HepG2 (cell line): Measurements from ENCODE around the gene SRSF3. TPM values are rescaled to one million over a fixed set of nuclear protein-coding genes. Genes with fewer than 3 reads are reported as not detected.

Source experiments
- AHDC1 ChIP-seq: sonication (generic); formaldehyde crosslinking; IDR thresholded peaks from 2 replicates; pipeline ENCODE4 v1.5.1; 2020; ENCODE audit warnings: mild to moderate bottlenecking, missing genetic modification reagents, borderline replicate concordance
- GATAD1 ChIP-seq: IDR thresholded peaks from 2 replicates; pipeline ENCODE4 v1.6.1; 2016; ENCODE audit warnings: missing genetic modification reagents, missing compliant biosample characterization
- HMG20B ChIP-seq: conservative IDR thresholded peaks from 2 replicates; pipeline ENCODE4 v1.6.1; 2016; ENCODE audit warnings: missing genetic modification reagents, missing compliant biosample characterization
- HNF4G ChIP-seq, 2 experiments: sonication (generic) in 1 of 2; formaldehyde crosslinking in 1 of 2; IDR thresholded peaks; 2 replicates each; pipeline versions ENCODE4 v1.4.0 to v1.6.1; 2011 to 2020; ENCODE audit warnings: borderline replicate concordance in 2 of 2, low read depth in 2 of 2, mild to moderate bottlenecking in 2 of 2, low read length in 1 of 2, missing genetic modification reagents in 1 of 2, moderate library complexity in 1 of 2
- KLF11 ChIP-seq: IDR thresholded peaks from 2 replicates; pipeline ENCODE4 v1.6.1; 2016; ENCODE audit warnings: missing compliant biosample characterization
- PAF1 ChIP-seq: IDR thresholded peaks from 2 replicates; pipeline ENCODE4 v1.6.1; 2016; ENCODE audit warnings: missing genetic modification reagents, missing compliant biosample characterization
- RAD51 ChIP-seq: fragments of 450-650 bp; IDR thresholded peaks from 2 replicates; pipeline ENCODE4 v1.6.1; 2016; ENCODE audit warnings: borderline replicate concordance
- SATB2 ChIP-seq: sonication (generic); formaldehyde crosslinking; IDR thresholded peaks from 2 replicates; pipeline ENCODE4 v1.5.0; 2020; ENCODE audit warnings: missing genetic modification reagents
- SIX1 ChIP-seq: sonication (generic); formaldehyde crosslinking; IDR thresholded peaks from 2 replicates; pipeline ENCODE4 v1.4.0; 2020; ENCODE audit warnings: missing genetic modification reagents, borderline replicate concordance
- SNAI1 ChIP-seq: sonication (generic); formaldehyde crosslinking; IDR thresholded peaks from 2 replicates; pipeline ENCODE4 v1.5.0; 2020; ENCODE audit warnings: mild to moderate bottlenecking, missing genetic modification reagents, borderline replicate concordance
- SP5 ChIP-seq: IDR thresholded peaks from 2 replicates; pipeline ENCODE4 v1.6.1; 2016; ENCODE audit warnings: low read depth, borderline replicate concordance
- TMF1 ChIP-seq: sonication (generic); formaldehyde crosslinking; IDR thresholded peaks from 2 replicates; pipeline ENCODE4 v1.8.1; 2022; ENCODE audit warnings: low read depth, missing genetic modification reagents
- ZBTB44 ChIP-seq: sonication (generic); formaldehyde crosslinking; IDR thresholded peaks from 2 replicates; pipeline ENCODE4 v1.4.0; 2020; ENCODE audit warnings: missing genetic modification reagents
- ZEB1 ChIP-seq: IDR thresholded peaks from 2 replicates; pipeline ENCODE4 v1.6.1; 2012; ENCODE audit warnings: mild to moderate bottlenecking, low read depth, inconsistent platforms; ENCODE audit not compliant: insufficient replicate concordance
- ZFY ChIP-seq: sonication (generic); formaldehyde crosslinking; IDR thresholded peaks from 2 replicates; pipeline ENCODE4 v1.4.0; 2020; ENCODE audit warnings: missing genetic modification reagents
- ZNF235 ChIP-seq: sonication (generic); formaldehyde crosslinking; IDR thresholded peaks from 2 replicates; pipeline ENCODE4 v1.8.1; 2023; ENCODE audit warnings: mild to moderate bottlenecking, missing genetic modification reagents, borderline replicate concordance
- ZNF253 ChIP-seq: sonication (generic); formaldehyde crosslinking; IDR thresholded peaks from 2 replicates; pipeline ENCODE4 v1.8.0; 2022; ENCODE audit warnings: mild to moderate bottlenecking, missing genetic modification reagents, borderline replicate concordance
- ZNF274 ChIP-seq: sonication (generic); formaldehyde crosslinking; IDR thresholded peaks from 2 replicates; pipeline ENCODE4 v1.5.1; 2020; ENCODE audit warnings: mild to moderate bottlenecking, missing genetic modification reagents
- ZNF317 ChIP-seq: sonication (generic); formaldehyde crosslinking; IDR thresholded peaks from 2 replicates; pipeline ENCODE4 v1.5.0; 2020; ENCODE audit warnings: mild to moderate bottlenecking, missing genetic modification reagents
- ZNF362 ChIP-seq: sonication (generic); formaldehyde crosslinking; IDR thresholded peaks from 2 replicates; pipeline ENCODE4 v1.4.0; 2020; ENCODE audit warnings: missing genetic modification reagents, mild to moderate bottlenecking, borderline replicate concordance
- ZNF605 ChIP-seq: sonication (generic); formaldehyde crosslinking; IDR thresholded peaks from 2 replicates; pipeline ENCODE4 v1.8.0; 2022; ENCODE audit warnings: mild to moderate bottlenecking, missing genetic modification reagents
- polyA plus RNA-seq, 8 experiments: library from polyadenylated mRNA; depleted of rRNA in 3 of 8; stranded (reverse) in 7 of 8; unstranded in 1 of 8; fragments of >200 nt; fragmentation: Illumina TruSeq in 4 of 8; extraction: Trizol in 4 of 8; gene quantifications; 2 replicates each; pipeline versions ENCODE4 v1.2.1 to v1.2.3, GENCODE V29; 2011 to 2016; ENCODE audit warnings: low read depth in 4 of 8, missing spikeins in 1 of 8, mixed read lengths in 1 of 8; ENCODE audit not compliant: insufficient read depth in 1 of 8
- total RNA-seq, 5 experiments: library from RNA; depleted of rRNA; stranded (reverse); fragments of >200 nt; fragmentation: Illumina TruSeq; extraction: Trizol; gene quantifications; 2 replicates each; pipeline ENCODE4 v1.2.3, GENCODE V29; 2016; ENCODE audit warnings: low read depth in 1 of 5

Gene SRSF3
- total and polyA plus RNA-seq, 2 of the 13 experiments (the other 11 are each of a cell fraction or from before 2014, with no cell fraction given): 206 to 684 TPM

GRCh38 chr6:36594029-36594815 is at the start of gene SRSF3 (continued):
- TF ChIP-seq ZNF362 (peak; percentile 57; the same call in 1 of the 2 replicates), KLF11 (CRISPR knock-in tag) (0 out of 2 replicates have a peak, but pooled peaks have one; percentile 68), HNF4G (IDR thresholded peaks at IDR 0.05; ENCODE audit: borderline replicate concordance, low read depth, low read length) (0 out of 2 replicates have a peak, but pooled peaks have one; percentile 12), HNF4G (CRISPR knock-in tag; IDR thresholded peaks at IDR 0.05; ENCODE audit: borderline replicate concordance, low read depth) (peak; percentile 49; the same call in 1 of the 2 replicates), ZBTB44 (CRISPR knock-in tag) (no peak), PAF1 (no peak), SATB2 (CRISPR knock-in tag) (peak; percentile 72; the same call in 1 of the 2 replicates), SNAI1 (CRISPR knock-in tag) (peak; percentile 89; the same call in 1 of the 2 replicates), HMG20B (CRISPR knock-in tag) (peak; percentile 41; the same call in 1 of the 2 replicates), ZNF235 (CRISPR knock-in tag) (peak; percentile 36; the same call in 1 of the 2 replicates), TMF1 (CRISPR knock-in tag) (peak; percentile 96; the same call in 1 of the 2 replicates), ZFY (CRISPR knock-in tag) (peak; percentile 91), RAD51 (peak; percentile 81), AHDC1 (CRISPR knock-in tag) (no peak), GATAD1 (CRISPR knock-in tag) (peak; percentile 84), ZNF605 (CRISPR knock-in tag) (peak; percentile 96), ZNF317 (CRISPR knock-in tag) (0 out of 2 replicates have a peak, but pooled peaks have one; percentile 33), ZNF274 (no peak), SP5 (CRISPR knock-in tag) (peak; percentile 77), SIX1 (CRISPR knock-in tag) (peak; percentile 10; the same call in 1 of the 2 replicates), ZEB1 (peak; percentile 85), ZNF253 (CRISPR knock-in tag) (no peak)
